GM18861 (cell line): Measurements from ENCODE around the gene GTF3C5.
"Not testable (repeated sequence)": the region's sequence is repeated elsewhere in the genome, so short reads cannot be mapped to it uniquely, and the experiment has no call there.

ENCODE experiments used
- ATAC-seq: cut with Tn5 transposase; IDR thresholded peaks from one replicate; pipeline ENCODE4 v1.9.1; 2021; ENCODE audit not compliant: unreplicated experiment

The GTF3C5 gene

GRCh38 chr9:132995879-132996278 is 34.9 kb upstream of the GTF3C5 start:
- no peak for ATAC-seq

GRCh38 chr9:132996526-132996925 is 34.3 kb upstream of the GTF3C5 start:
- no peak for ATAC-seq

GRCh38 chr9:132997591-132997990 is 33.2 kb upstream of the GTF3C5 start:
- ATAC-seq = no peak

GRCh38 chr9:132998221-132998620 is 32.6 kb upstream of the GTF3C5 start:
- not testable (repeated sequence) for ATAC-seq

GRCh38 chr9:132998831-132999635 is 31.8 kb upstream of the GTF3C5 start:
- no peak for ATAC-seq

- no peak for ATAC-seq
Observed at GRCh38 chr9:133002147-133003070, 28.4 kb upstream of the GTF3C5 start.

- no peak for ATAC-seq
Observed at GRCh38 chr9:133003071-133003461, 27.7 kb upstream of the GTF3C5 start.

- ATAC-seq = no peak
Observed at GRCh38 chr9:133003671-133004090, 27.1 kb upstream of the GTF3C5 start.

GRCh38 chr9:133004091-133004998 is 26.5 kb upstream of the GTF3C5 start:
- ATAC-seq = no peak

- ATAC-seq = no peak
Observed at GRCh38 chr9:133004999-133005760, 25.6 kb upstream of the GTF3C5 start.

- no peak for ATAC-seq
Observed at GRCh38 chr9:133005957-133006356, 24.8 kb upstream of the GTF3C5 start.

GRCh38 chr9:133006731-133007352 is 24.0 kb upstream of the GTF3C5 start:
- no peak for ATAC-seq

- no peak for ATAC-seq
Observed at GRCh38 chr9:133008406-133008805, 22.4 kb upstream of the GTF3C5 start.

- ATAC-seq = no peak
Observed at GRCh38 chr9:133008824-133009223, 22.0 kb upstream of the GTF3C5 start.

- ATAC-seq = no peak
Observed at GRCh38 chr9:133009906-133010582, 20.8 kb upstream of the GTF3C5 start.

- no peak for ATAC-seq
Observed at GRCh38 chr9:133014696-133015095, 16.1 kb upstream of the GTF3C5 start.

GRCh38 chr9:133023117-133023890 is 7.5 kb upstream of the GTF3C5 start:
- no peak for ATAC-seq

GRCh38 chr9:133026426-133026825 is 4.4 kb upstream of the GTF3C5 start:
- ATAC-seq = no peak
